HCT116 (cell line): ENCODE measurements around the gene ABHD16B. TPM values are rescaled to one million over a fixed set of nuclear protein-coding genes. Genes with fewer than 3 reads are reported as not detected.

Experiments
- ATAC-seq: fragments of 200-7000 bp; cut with Tn5 transposase; 2 replicates; pipeline ENCODE4 v1.9.1; 2020; ENCODE audit warnings: mild to moderate bottlenecking, moderate library complexity
- BruUV-seq: library from RNA; stranded (reverse); fragments of 400-500 nt; replicated peaks from 2 replicates; lab custom pipeline; 2021; lab: Mats Ljungman, UMichigan
- CTCF ChIA-PET: fragments of 300-600 bp; sonication (Branson Sonifier 250); formaldehyde crosslinking; loops from one replicate; lab custom pipeline; 2021; ENCODE audit warnings: antibody characterized with exemption; lab: Charles Lee
- POLR2A ChIA-PET: fragments of 300-600, 350-600 bp; sonication (Branson Sonifier 250); formaldehyde crosslinking; loops from one replicate; lab custom pipeline; 2021; ENCODE audit warnings: antibody characterized with exemption; lab: Charles Lee
- RAD21 ChIA-PET, 2 experiments: fragments of 300-600 bp; sonication (Branson Sonifier 250); formaldehyde crosslinking; loops; one replicate each; lab custom pipeline; 2023; ENCODE audit warnings: low total read pairs in 2 of 2; ENCODE audit not compliant: uncharacterized antibody in 2 of 2, unreplicated experiment in 2 of 2, low non-redundant PET in 1 of 2; lab: Charles Lee
- DNase-seq: peaks from one replicate; pipeline ENCODE4 v3.0.0-alpha.2; 2010; ENCODE audit warnings: low read depth, low spot score
- H2AFZ ChIP-seq: fragments of 200-600 bp; shearing (Covaris generic), sonication (generic); 2 replicates; pipeline ENCODE4 v1.6.1; 2017; ENCODE audit warnings: low read depth, mixed run types, mixed read lengths, antibody characterized with exemption, low read length; ENCODE audit not compliant: poor library complexity, severe bottlenecking
- H3K27ac ChIP-seq: 2 replicates; pipeline ENCODE4 v1.5.1; 2012; ENCODE audit warnings: low read depth, low read length
- H3K27me3 ChIP-seq: fragments of 200-600 bp; sonication (generic); 2 replicates; pipeline ENCODE4 v1.6.1; 2016; ENCODE audit warnings: mixed run types, low read length, mixed read lengths; ENCODE audit not compliant: insufficient read depth
- H3K36me3 ChIP-seq, 2 experiments: fragments of 200-500 bp in 1 of 2; fragments of 200-600 bp in 1 of 2; sonication (Bioruptor generic) in 1 of 2; sonication (generic) in 1 of 2; 2 replicates each; pipeline versions ENCODE4 v1.5.1 to v1.6.1; 2014 to 2016; ENCODE audit warnings: low read length in 2 of 2, inconsistent platforms in 1 of 2, mixed read lengths in 1 of 2, mixed run types in 1 of 2; ENCODE audit not compliant: insufficient read depth in 2 of 2, control insufficient read depth in 1 of 2
- H3K4me1 ChIP-seq, 2 experiments: fragments of 200-600 bp in 1 of 2; sonication (generic) in 1 of 2; 2 replicates each; pipeline versions ENCODE4 v1.5.1 to v1.6.1; 2012 to 2017; ENCODE audit warnings: low read length in 2 of 2, inconsistent platforms in 1 of 2, mild to moderate bottlenecking in 1 of 2, mixed read lengths in 1 of 2, mixed run types in 1 of 2, moderate library complexity in 1 of 2; ENCODE audit not compliant: insufficient read depth in 2 of 2, control insufficient read depth in 1 of 2
- H3K4me2 ChIP-seq: fragments of 200-600 bp; sonication (generic); 2 replicates; pipeline ENCODE4 v1.6.1; 2017; ENCODE audit warnings: mixed run types, low read length, mixed read lengths
- H3K4me3 ChIP-seq, 2 experiments: fragments of 200-600 bp in 1 of 2; sonication (generic) in 1 of 2; replicated peaks in 1 of 2; 2 replicates each; pipeline ENCODE4 v1.5.1; 2011 to 2016; ENCODE audit warnings: low read length in 2 of 2, control low read depth in 1 of 2, low read depth in 1 of 2, mild to moderate bottlenecking in 1 of 2, mixed read lengths in 1 of 2, mixed run types in 1 of 2
- H3K79me2 ChIP-seq: fragments of 200-600 bp; sonication (generic); 2 replicates; pipeline ENCODE4 v1.6.1; 2017; ENCODE audit warnings: mild to moderate bottlenecking, mixed run types, low read length, moderate library complexity, mixed read lengths; ENCODE audit not compliant: insufficient read depth
- H3K9ac ChIP-seq: fragments of 200-600 bp; sonication (generic); 2 replicates; pipeline ENCODE4 v1.6.1; 2016; ENCODE audit warnings: low read length, mixed read lengths
- H3K9me2 ChIP-seq: fragments of 200-600 bp; sonication (generic), shearing (Covaris generic); 2 replicates; pipeline ENCODE4 v1.6.1; 2017; ENCODE audit warnings: mixed run types, mild to moderate bottlenecking, moderate library complexity; ENCODE audit not compliant: insufficient read depth
- H3K9me3 ChIP-seq, 2 experiments: fragments of 200-500 bp in 1 of 2; fragments of 200-600 bp in 1 of 2; sonication (Bioruptor generic) in 1 of 2; sonication (generic) in 1 of 2; 2 replicates each; pipeline ENCODE4 v1.6.1; 2014 to 2017; ENCODE audit warnings: low read length in 2 of 2, mixed read lengths in 2 of 2, inconsistent platforms in 1 of 2, low read depth in 1 of 2, mild to moderate bottlenecking in 1 of 2, mixed run types in 1 of 2, moderate library complexity in 1 of 2; ENCODE audit not compliant: control insufficient read depth in 1 of 2, insufficient read depth in 1 of 2
- H4K20me1 ChIP-seq: fragments of 200-600 bp; sonication (generic), shearing (Covaris generic); 2 replicates; pipeline ENCODE4 v1.6.1; 2017; ENCODE audit warnings: mixed run types, mild to moderate bottlenecking, moderate library complexity; ENCODE audit not compliant: insufficient read depth
- CTCF ChIP-seq, 3 experiments: fragments of 200-600 bp in 1 of 3; sonication (generic) in 1 of 3; IDR thresholded peaks in 2 of 3; conservative IDR thresholded peaks in 1 of 3; 2 replicates each; pipeline ENCODE4 v1.5.1; 2012 to 2017; ENCODE audit warnings: low read depth in 2 of 3, low read length in 2 of 3, antibody characterized with exemption in 1 of 3, borderline replicate concordance in 1 of 3, control low read depth in 1 of 3, mild to moderate bottlenecking in 1 of 3, mixed read lengths in 1 of 3, mixed run types in 1 of 3, moderate library complexity in 1 of 3; ENCODE audit not compliant: insufficient read depth in 1 of 3
- ELF1 ChIP-seq: IDR thresholded peaks from 2 replicates; pipeline ENCODE4 v1.6.1; 2012; ENCODE audit warnings: low read depth, borderline replicate concordance
- EZH2 ChIP-seq: fragments of 200-600 bp; sonication (generic); IDR thresholded peaks from 2 replicates; pipeline ENCODE4 v1.6.1; 2017; ENCODE audit warnings: antibody characterized with exemption, mixed run types
- FOSL1 ChIP-seq: IDR thresholded peaks from 2 replicates; pipeline ENCODE4 v1.6.1; 2012; ENCODE audit warnings: low read depth
- JUND ChIP-seq: IDR thresholded peaks from 2 replicates; pipeline ENCODE4 v1.6.1; 2012
- MAX ChIP-seq: IDR thresholded peaks from 2 replicates; pipeline ENCODE4 v1.6.1; 2012
- POLR2AphosphoS5 ChIP-seq: IDR thresholded peaks from 2 replicates; pipeline ENCODE4 v1.6.1; 2011; ENCODE audit warnings: mild to moderate bottlenecking, low read depth, low read length, moderate library complexity
- RAD21 ChIP-seq: IDR thresholded peaks from 2 replicates; pipeline ENCODE4 v1.6.1; 2012; ENCODE audit warnings: low read depth, mild to moderate bottlenecking
- REST ChIP-seq: IDR thresholded peaks from 2 replicates; pipeline ENCODE4 v1.6.1; 2012; ENCODE audit warnings: low read depth
- SP1 ChIP-seq: IDR thresholded peaks from 2 replicates; pipeline ENCODE4 v1.6.1; 2012; ENCODE audit warnings: low read depth
- TCF7L2 ChIP-seq: IDR thresholded peaks from 2 replicates; pipeline ENCODE4 v1.7.0; 2011; ENCODE audit warnings: borderline replicate concordance, inconsistent platforms; ENCODE audit not compliant: insufficient read depth, insufficient read length; ENCODE audit errors: extremely low read depth
- YY1 ChIP-seq: IDR thresholded peaks from 2 replicates; pipeline ENCODE4 v1.6.1; 2011; ENCODE audit warnings: low read length, low read depth, moderate library complexity, mild to moderate bottlenecking; ENCODE audit not compliant: insufficient replicate concordance; ENCODE audit errors: extremely low read depth
- ZFX ChIP-seq: fragments of 450-650 bp; IDR thresholded peaks from 2 replicates; pipeline ENCODE4 v1.6.1; 2017
- intact Hi-C: fragments of 100-400 bp; cut with micrococcal nuclease; formaldehyde crosslinking; loops from 2 replicates; pipeline ENCODE4 v1.10.0; 2022
- total RNA-seq: library from RNA; stranded (reverse); gene quantifications from one replicate; pipeline ENCODE4 v1.2.1, GENCODE V29; 2021; ENCODE audit not compliant: unreplicated experiment
- TF ChIP-seq, protein P1 (sequence below): IDR thresholded peaks from 2 replicates; pipeline ENCODE4 v1.6.1; 2011; ENCODE audit warnings: mild to moderate bottlenecking, low read length, moderate library complexity; ENCODE audit not compliant: insufficient replicate concordance; ENCODE audit errors: extremely low read depth

The ABHD16B gene
- total RNA-seq, 1 experiment from 2014 or later = not detected

GRCh38 chr20:63903796-63904561 is 42.7 kb downstream of the ABHD16B start:
- POLR2A ChIA-PET = no interaction called here
- H3K4me1 ChIP-seq = peaks cover 26 to 67% of the 10 kb centered on the region in 2 experiments

More at GRCh38 chr20:63903796-63904561, 42.7 kb downstream of the ABHD16B start:
- TF ChIP-seq MAX (no peak), TCF7L2 (no peak), REST (no peak), CTCF (IDR thresholded peaks at IDR 0.05 in 2 of 3, conservative IDR thresholded peaks at IDR 0.05 in 1 of 3; ENCODE audit: borderline replicate concordance in 1 of 3, insufficient read depth in 1 of 3, low read depth in 2 of 3, low read length in 2 of 3) (no peak), POLR2AphosphoS5 (no peak), EZH2 (no peak), ELF1 (no peak), ZFX (no peak), FOSL1 (no peak), YY1 (no peak), RAD21 (no peak), JUND (no peak), SP1 (no peak)
- TF ChIP-seq, protein P1, sequence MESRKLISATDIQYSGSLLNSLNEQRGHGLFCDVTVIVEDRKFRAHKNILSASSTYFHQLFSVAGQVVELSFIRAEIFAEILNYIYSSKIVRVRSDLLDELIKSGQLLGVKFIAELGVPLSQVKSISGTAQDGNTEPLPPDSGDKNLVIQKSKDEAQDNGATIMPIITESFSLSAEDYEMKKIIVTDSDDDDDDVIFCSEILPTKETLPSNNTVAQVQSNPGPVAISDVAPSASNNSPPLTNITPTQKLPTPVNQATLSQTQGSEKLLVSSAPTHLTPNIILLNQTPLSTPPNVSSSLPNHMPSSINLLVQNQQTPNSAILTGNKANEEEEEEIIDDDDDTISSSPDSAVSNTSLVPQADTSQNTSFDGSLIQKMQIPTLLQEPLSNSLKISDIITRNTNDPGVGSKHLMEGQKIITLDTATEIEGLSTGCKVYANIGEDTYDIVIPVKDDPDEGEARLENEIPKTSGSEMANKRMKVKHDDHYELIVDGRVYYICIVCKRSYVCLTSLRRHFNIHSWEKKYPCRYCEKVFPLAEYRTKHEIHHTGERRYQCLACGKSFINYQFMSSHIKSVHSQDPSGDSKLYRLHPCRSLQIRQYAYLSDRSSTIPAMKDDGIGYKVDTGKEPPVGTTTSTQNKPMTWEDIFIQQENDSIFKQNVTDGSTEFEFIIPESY = no peak
- Histone ChIP-seq H3K9me2 (no peaks in the 10 kb centered on the region), H3K79me2 (peaks cover 92% of the 10 kb centered on the region), H2AFZ (no peak overlapping the region), H3K4me2 (peak overlapping the region; percentile 57), H3K9ac (peak overlapping the region; percentile 42; the same call in 1 of the 2 replicates), H3K9me3 (no peaks in the 10 kb centered on the region), H3K36me3 (no peaks in the 10 kb centered on the region), H3K4me3 (no peak overlapping the region), H3K27me3 (no peaks in the 10 kb centered on the region), H4K20me1 (peaks cover 6% of the 10 kb centered on the region; the same call in 1 of the 2 replicates), H3K27ac (peak overlapping the region; percentile 73; the same call in 1 of the 2 replicates)
- CTCF ChIA-PET = no interaction called here
- DNase-seq (no peak), ATAC-seq (no peak)
- BruUV-seq = no TSS peak
- intact Hi-C loops = no loop called here
- RAD21 ChIA-PET = no interaction called here
